HG03439 (cell line): Measurements from ENCODE around the gene E2F3.
A peak's percentile ranks its signal among the peaks of the same experiment; 100 is the strongest.
"Not testable (repeated sequence)": the region's sequence is repeated elsewhere in the genome, so short reads cannot be mapped to it uniquely, and the experiment has no call there.

ENCODE experiments used
- ATAC-seq: cut with Tn5 transposase; IDR thresholded peaks from one replicate; pipeline ENCODE4 v1.9.1; 2021; ENCODE audit warnings: mild to moderate bottlenecking, moderate library complexity; ENCODE audit not compliant: unreplicated experiment

Gene E2F3

GRCh38 chr6:20525208-20525607, 123.5 kb downstream of the E2F3 start:
- not testable (repeated sequence) for ATAC-seq

GRCh38 chr6:20529086-20529448, 127.4 kb downstream of the E2F3 start:
- ATAC-seq, result peak; percentile 45

GRCh38 chr6:20532881-20533280, 131.2 kb downstream of the E2F3 start:
- no peak for ATAC-seq

- ATAC-seq, result no peak
These were observed 132.1 kb downstream of the E2F3 start for GRCh38 chr6:20533746-20534294.

DNA sequence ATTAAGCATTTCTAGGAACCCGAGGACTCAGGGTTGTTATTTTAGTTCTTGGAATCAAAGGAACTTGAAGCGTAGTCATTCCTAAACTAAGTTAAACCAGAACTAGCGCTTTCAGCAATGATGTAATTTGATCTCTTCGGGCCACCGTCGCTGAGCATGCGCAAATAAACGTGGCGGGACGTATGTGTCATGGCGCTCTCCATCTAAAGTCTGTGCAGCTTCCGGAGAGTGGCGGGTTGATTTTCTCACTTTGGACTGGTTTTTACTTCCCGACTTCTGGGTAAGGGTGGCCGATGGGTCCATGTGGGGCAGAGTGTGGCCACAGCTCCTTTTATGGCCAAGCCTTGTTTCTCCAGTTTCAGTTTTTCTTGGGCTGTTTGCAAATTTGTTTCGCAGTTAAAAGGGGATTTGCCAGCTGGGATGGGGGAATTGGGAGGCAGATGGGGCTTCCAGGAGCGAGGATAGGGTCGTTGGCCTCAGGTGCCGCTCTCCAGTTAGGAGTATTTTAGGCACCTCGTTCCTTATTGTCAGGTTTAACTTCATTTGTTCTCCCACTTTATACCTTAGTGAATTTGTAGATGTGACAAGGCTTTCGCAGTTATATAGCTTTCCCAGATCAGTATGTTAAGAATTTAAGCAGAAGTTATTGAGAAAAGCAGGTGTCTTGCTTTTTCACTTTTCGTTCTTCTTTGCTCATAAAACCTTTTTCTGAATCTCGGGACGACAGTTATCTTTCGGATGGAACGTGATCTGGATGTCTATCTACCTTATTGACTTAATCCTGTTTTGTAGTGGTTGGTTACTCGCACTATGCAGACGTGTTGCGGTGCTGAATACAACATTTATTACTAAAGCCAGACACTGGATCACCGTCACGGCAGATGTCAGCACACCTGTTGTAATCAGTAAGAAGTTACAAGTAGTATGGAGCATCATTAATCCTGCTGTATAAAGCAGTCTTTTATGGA, 132.9 kb downstream of the E2F3 start, which contains the start of gene CDKAL1:
Gene CDKAL1 (plus strand): TSS at position 163 of the 968 bp plus-strand sequence. CDS start 11,894 bp downstream, outside the sequence.
- peak; percentile 80 for ATAC-seq

GRCh38 chr6:20538131-20538662, 136.5 kb downstream of the E2F3 start:
- ATAC-seq, result no peak

GRCh38 chr6:20538907-20539306, 137.2 kb downstream of the E2F3 start:
- ATAC-seq, result no peak

- no peak for ATAC-seq
These were observed 137.7 kb downstream of the E2F3 start for GRCh38 chr6:20539387-20539786.

GRCh38 chr6:20540683-20541082, 139.0 kb downstream of the E2F3 start:
- ATAC-seq, result no peak

GRCh38 chr6:20541382-20541781, 139.7 kb downstream of the E2F3 start:
- no peak for ATAC-seq

DNA sequence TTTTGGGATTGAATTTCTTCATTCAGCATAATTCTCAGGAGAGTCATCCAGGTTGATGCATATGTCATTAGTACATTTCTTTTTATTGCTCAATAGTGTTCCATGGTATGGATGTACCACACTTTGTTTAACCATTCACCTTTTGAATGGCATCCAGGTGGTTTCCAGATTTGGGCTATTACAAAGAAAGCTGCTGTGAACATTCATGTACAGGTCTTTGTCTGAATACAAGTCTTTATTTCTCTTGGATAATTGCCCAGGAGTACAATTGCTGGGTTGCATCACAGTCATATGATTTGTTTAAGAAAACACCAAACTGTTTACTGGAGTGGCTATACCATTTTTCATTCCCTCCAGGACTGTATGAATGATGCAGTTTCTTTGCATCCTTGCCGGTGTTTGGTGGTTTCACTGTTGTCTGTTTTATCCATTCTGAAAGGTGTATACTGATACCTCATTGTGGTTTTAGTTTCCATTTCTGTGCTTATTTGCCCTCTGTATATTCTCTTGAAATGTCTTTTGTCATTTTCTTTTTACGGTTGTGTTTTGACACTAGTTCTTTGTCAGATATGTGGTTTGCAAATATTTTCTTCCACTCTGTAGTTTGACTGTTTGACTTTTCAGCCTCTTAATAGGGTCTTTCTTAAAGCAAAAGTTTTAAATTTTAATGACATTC, 141.4 kb downstream of the E2F3 start:
- peak; percentile 100 for ATAC-seq
